ENCODE data around the gene SPPL2A.

SPPL2A gene

GRCh38 chr15:50765195-50765967 lies at the start of gene SPPL2A (continued):
- TF ChIP-seq ZNF266 (tag by site-specific recombination; IDR thresholded peaks at IDR 0.05; ENCODE audit: low read depth) (no peak), ZNF623 (tag by site-specific recombination; IDR thresholded peaks at IDR 0.05) (no peak), ZNF354C (tag by site-specific recombination; IDR thresholded peaks at IDR 0.05; ENCODE audit: borderline replicate concordance, low read depth) (no peak), ZBTB17 (tag by site-specific recombination; IDR thresholded peaks at IDR 0.05) (peak; percentile 34; the same call in 1 of the 2 replicates), HOXD13 (CRISPR knock-in tag; IDR thresholded peaks at IDR 0.05; ENCODE audit: borderline replicate concordance) (no peak), PATZ1 (tag by site-specific recombination; IDR thresholded peaks at IDR 0.05) (peak; percentile 84), ZNF596 (tag by site-specific recombination; IDR thresholded peaks at IDR 0.05) (no peak), ZNF624 (tag by site-specific recombination; IDR thresholded peaks at IDR 0.05) (no peak), IKZF3 (tag by site-specific recombination; IDR thresholded peaks at IDR 0.05) (peak; percentile 77), ZNF324 (tag by site-specific recombination; IDR thresholded peaks at IDR 0.05) (peak; percentile 52; the same call in 1 of the 2 replicates), ZNF202 (tag by site-specific recombination; IDR thresholded peaks at IDR 0.05; ENCODE audit: borderline replicate concordance) (no peak), ZNF140 (tag by site-specific recombination; IDR thresholded peaks at IDR 0.05) (no peak), ZNF239 (tag by site-specific recombination; IDR thresholded peaks at IDR 0.05) (no peak), ZNF529 (tag by site-specific recombination; IDR thresholded peaks at IDR 0.05; ENCODE audit: insufficient replicate concordance) (no peak), ZNF785 (tag by site-specific recombination; IDR thresholded peaks at IDR 0.05) (no peak), HOXA7 (CRISPR knock-in tag; IDR thresholded peaks at IDR 0.05; ENCODE audit: borderline replicate concordance) (no peak), ZNF112 (tag by site-specific recombination; IDR thresholded peaks at IDR 0.05) (no peak), ZNF223 (tag by site-specific recombination; IDR thresholded peaks at IDR 0.05) (peak; percentile 98), ZNF747 (tag by site-specific recombination; IDR thresholded peaks at IDR 0.05) (no peak), ZNF133 (tag by site-specific recombination; IDR thresholded peaks at IDR 0.05) (no peak), ZNF837 (tag by site-specific recombination; IDR thresholded peaks at IDR 0.05) (no peak), ZBTB7A (tag by site-specific recombination; IDR thresholded peaks at IDR 0.05; ENCODE audit: low read depth) (no peak), KLF9 (tag by site-specific recombination; IDR thresholded peaks at IDR 0.05; ENCODE audit: low read depth) (peak; percentile 91), ZNF555 (tag by site-specific recombination; conservative IDR thresholded peaks at IDR 0.05) (no peak)
- TF ChIP-seq, protein P1, sequence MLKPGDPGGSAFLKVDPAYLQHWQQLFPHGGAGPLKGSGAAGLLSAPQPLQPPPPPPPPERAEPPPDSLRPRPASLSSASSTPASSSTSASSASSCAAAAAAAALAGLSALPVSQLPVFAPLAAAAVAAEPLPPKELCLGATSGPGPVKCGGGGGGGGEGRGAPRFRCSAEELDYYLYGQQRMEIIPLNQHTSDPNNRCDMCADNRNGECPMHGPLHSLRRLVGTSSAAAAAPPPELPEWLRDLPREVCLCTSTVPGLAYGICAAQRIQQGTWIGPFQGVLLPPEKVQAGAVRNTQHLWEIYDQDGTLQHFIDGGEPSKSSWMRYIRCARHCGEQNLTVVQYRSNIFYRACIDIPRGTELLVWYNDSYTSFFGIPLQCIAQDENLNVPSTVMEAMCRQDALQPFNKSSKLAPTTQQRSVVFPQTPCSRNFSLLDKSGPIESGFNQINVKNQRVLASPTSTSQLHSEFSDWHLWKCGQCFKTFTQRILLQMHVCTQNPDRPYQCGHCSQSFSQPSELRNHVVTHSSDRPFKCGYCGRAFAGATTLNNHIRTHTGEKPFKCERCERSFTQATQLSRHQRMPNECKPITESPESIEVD (tag by site-specific recombination; IDR thresholded peaks at IDR 0.05): no peak
- TF ChIP-seq, protein P2, sequence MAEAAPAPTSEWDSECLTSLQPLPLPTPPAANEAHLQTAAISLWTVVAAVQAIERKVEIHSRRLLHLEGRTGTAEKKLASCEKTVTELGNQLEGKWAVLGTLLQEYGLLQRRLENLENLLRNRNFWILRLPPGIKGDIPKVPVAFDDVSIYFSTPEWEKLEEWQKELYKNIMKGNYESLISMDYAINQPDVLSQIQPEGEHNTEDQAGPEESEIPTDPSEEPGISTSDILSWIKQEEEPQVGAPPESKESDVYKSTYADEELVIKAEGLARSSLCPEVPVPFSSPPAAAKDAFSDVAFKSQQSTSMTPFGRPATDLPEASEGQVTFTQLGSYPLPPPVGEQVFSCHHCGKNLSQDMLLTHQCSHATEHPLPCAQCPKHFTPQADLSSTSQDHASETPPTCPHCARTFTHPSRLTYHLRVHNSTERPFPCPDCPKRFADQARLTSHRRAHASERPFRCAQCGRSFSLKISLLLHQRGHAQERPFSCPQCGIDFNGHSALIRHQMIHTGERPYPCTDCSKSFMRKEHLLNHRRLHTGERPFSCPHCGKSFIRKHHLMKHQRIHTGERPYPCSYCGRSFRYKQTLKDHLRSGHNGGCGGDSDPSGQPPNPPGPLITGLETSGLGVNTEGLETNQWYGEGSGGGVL (tag by site-specific recombination; IDR thresholded peaks at IDR 0.05): peak; percentile 100
- TF ChIP-seq, protein P3, sequence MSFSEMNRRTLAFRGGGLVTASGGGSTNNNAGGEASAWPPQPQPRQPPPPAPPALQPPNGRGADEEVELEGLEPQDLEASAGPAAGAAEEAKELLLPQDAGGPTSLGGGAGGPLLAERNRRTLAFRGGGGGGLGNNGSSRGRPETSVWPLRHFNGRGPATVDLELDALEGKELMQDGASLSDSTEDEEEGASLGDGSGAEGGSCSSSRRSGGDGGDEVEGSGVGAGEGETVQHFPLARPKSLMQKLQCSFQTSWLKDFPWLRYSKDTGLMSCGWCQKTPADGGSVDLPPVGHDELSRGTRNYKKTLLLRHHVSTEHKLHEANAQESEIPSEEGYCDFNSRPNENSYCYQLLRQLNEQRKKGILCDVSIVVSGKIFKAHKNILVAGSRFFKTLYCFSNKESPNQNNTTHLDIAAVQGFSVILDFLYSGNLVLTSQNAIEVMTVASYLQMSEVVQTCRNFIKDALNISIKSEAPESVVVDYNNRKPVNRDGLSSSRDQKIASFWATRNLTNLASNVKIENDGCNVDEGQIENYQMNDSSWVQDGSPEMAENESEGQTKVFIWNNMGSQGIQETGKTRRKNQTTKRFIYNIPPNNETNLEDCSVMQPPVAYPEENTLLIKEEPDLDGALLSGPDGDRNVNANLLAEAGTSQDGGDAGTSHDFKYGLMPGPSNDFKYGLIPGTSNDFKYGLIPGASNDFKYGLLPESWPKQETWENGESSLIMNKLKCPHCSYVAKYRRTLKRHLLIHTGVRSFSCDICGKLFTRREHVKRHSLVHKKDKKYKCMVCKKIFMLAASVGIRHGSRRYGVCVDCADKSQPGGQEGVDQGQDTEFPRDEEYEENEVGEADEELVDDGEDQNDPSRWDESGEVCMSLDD (tag by site-specific recombination; IDR thresholded peaks at IDR 0.05): peak; percentile 70; the same call in 1 of the 2 replicates
- TF ChIP-seq, protein P4, sequence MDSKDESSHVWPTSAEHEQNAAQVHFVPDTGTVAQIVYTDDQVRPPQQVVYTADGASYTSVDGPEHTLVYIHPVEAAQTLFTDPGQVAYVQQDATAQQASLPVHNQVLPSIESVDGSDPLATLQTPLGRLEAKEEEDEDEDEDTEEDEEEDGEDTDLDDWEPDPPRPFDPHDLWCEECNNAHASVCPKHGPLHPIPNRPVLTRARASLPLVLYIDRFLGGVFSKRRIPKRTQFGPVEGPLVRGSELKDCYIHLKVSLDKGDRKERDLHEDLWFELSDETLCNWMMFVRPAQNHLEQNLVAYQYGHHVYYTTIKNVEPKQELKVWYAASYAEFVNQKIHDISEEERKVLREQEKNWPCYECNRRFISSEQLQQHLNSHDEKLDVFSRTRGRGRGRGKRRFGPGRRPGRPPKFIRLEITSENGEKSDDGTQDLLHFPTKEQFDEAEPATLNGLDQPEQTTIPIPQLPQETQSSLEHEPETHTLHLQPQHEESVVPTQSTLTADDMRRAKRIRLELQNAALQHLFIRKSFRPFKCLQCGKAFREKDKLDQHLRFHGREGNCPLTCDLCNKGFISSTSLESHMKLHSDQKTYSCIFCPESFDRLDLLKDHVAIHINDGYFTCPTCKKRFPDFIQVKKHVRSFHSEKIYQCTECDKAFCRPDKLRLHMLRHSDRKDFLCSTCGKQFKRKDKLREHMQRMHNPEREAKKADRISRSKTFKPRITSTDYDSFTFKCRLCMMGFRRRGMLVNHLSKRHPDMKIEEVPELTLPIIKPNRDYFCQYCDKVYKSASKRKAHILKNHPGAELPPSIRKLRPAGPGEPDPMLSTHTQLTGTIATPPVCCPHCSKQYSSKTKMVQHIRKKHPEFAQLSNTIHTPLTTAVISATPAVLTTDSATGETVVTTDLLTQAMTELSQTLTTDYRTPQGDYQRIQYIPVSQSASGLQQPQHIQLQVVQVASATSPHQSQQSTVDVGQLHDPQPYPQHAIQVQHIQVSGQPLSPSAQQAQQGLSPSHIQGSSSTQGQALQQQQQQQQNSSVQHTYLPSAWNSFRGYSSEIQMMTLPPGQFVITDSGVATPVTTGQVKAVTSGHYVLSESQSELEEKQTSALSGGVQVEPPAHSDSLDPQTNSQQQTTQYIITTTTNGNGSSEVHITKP (tag by site-specific recombination; IDR thresholded peaks at IDR 0.05): peak; percentile 46; the same call in 1 of the 2 replicates

Measured in HEK293 (cell line).